Fibroblast of villous mesenchyme (primary cell): ENCODE measurements around the gene NKX1-2. TPM values are rescaled to one million over a fixed set of nuclear protein-coding genes. Genes with fewer than 3 reads are reported as not detected.
A peak's percentile ranks its signal among the peaks of the same experiment; 100 is the strongest.

Experiments used
- DNase-seq: peaks from one replicate; pipeline ENCODE4 v3.0.0-alpha.2; 2010; ENCODE audit warnings: low read depth
- H3K4me3 ChIP-seq: 2 replicates; pipeline ENCODE4 v1.5.1; 2011; ENCODE audit warnings: low read depth, mild to moderate bottlenecking, low read length
- CTCF ChIP-seq: IDR thresholded peaks from 2 replicates; pipeline ENCODE4 v1.5.1; 2012; ENCODE audit warnings: low read depth, mild to moderate bottlenecking, low read length; ENCODE audit not compliant: insufficient read depth
- total RNA-seq: library from RNA; depleted of rRNA; stranded (reverse); fragments of >200 nt; gene quantifications from 2 replicates; pipeline ENCODE4 v1.2.3, GENCODE V29; 2012

NKX1-2 gene
- total RNA-seq, 1 donor = not detected

GRCh38 chr10:124408357-124408756 lies 41.5 kb downstream of the NKX1-2 start:
- TF ChIP-seq CTCF = no peak
- no peak for DNase-seq

DNA sequence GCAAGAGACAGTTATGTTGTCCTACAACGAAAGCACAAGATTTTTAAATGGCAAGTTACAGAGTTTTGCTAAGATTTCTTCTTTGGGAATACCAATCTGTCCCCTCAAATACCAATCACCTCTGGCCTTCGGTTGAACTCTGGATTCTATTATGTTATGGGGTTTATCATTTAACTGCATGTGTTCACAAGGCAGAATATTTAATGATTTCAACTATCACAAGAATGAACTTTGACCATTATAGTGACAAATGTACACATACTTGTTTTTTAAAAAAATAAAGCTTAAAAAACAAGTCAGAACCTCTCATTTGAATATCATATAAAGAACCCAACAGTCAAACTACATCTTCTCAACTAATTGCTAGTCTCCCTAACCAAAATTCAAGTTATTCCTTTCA lies 42.4 kb downstream of the NKX1-2 start:
- no peak overlapping the region for H3K4me3 ChIP-seq
- no peak for TF ChIP-seq CTCF
- DNase-seq = no peak

More at GRCh38 chr10:124408357-124408756, 41.5 kb downstream of the NKX1-2 start:
- H3K4me3 ChIP-seq = no peak overlapping the region

DNA sequence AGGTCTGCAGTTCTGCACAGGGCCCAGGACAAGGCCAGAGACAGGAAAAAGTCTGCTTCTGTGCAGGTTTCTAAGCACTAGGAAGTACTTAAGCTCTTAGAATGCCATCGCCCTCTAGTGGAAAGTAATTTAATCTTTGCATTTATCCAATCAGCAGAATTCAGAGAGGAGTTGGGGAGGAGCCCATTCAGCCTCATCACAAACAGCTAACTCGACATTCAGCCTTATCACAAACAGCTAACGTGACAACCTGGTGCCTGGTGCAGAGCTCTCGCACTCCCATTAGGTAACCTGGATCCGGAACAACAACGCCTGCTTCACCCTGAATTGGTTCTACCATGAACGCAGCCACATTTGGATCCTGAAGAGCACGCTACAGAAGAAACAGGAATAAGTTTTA lies 46.3 kb downstream of the NKX1-2 start:
- TF ChIP-seq CTCF = peak; percentile 65
- DNase-seq = peak; percentile 85
- no peak overlapping the region for H3K4me3 ChIP-seq

GRCh38 chr10:124402273-124402672 lies 47.6 kb downstream of the NKX1-2 start:
- no peak for TF ChIP-seq CTCF
- DNase-seq = no peak
- no peak overlapping the region for H3K4me3 ChIP-seq

DNA sequence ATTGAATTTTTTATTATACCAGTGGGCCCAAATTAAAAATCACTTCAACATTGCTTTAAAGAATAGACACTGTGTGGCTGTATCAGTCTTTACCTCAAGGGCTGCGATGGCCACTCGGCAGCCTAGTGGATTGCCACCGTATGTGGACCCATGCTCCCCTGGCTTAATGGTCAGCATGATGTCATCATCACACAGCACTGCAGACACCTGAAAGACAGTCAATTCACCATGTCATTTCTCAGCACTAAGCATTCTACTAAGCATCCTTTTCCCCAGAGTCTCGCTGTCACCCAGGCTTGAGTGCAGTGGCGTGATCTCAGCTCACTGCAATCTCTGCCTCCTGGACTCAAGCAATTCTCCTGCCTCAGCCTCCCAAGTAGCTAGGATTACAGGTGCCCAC lies 48.2 kb downstream of the NKX1-2 start:
- no peak for TF ChIP-seq CTCF
- no peak for DNase-seq
- H3K4me3 ChIP-seq = no peak overlapping the region

Other genes with a start within 250 kb of the NKX1-2 start
- gene OAT, start 31.1 kb downstream of the NKX1-2 start, total RNA-seq = 164 and 224 TPM in 2 replicates
- 9.7 and 12.5 TPM in 2 replicates for gene LHPP, start 11.8 kb upstream of the NKX1-2 start, total RNA-seq